ENCODE measurements around the gene TTC31. TPM values are rescaled to one million over a fixed set of nuclear protein-coding genes. Genes with fewer than 3 reads are reported as not detected.

The TTC31 gene
- total RNA-seq, 2 experiments from 2014 or later = 20.3 to 21.9 TPM

DNA sequence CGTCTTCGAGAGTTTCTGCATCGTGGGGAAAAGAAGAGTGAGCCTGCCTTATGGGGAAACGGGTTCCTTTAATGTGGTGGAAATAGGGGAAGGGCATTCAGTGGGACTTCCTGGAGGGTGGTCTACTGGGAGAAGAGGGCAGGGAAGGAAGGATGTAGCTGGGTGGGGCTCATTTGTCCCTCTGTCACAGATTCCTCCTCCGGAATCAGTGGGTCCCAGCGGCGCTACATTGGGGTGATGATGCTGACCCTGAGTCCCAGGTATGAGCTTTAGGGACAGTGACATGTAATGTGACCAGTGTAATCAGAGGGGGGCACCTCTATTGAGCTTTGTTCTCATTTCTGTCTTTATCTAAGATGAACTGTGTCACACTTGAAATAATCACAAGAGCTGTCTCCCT, 48.8 kb downstream of the TTC31 start:
- ATAC-seq (no peak), DNase-seq (no peak)
- Mint-ChIP-seq H3K4me1 (ENCODE audit: low read depth) (peaks cover 36% of the 10 kb centered on the region), H3K27ac (peak overlapping the region; percentile 67), H3K36me3 (ENCODE audit: low read depth) (peaks cover 52% of the 10 kb centered on the region), H3K4me3 (peak overlapping the region; percentile 98), H3K27me3 (no peaks in the 10 kb centered on the region), H3K9me3 (no peaks in the 10 kb centered on the region)
- TF ChIP-seq CTCF (IDR thresholded peaks at IDR 0.05) = no peak
- CTCF ChIA-PET = interaction anchor here (0.7 to 6.4 kb wide), 30 partner anchors 8 to 196 kb away, joined by 3 to 54 read pairs (median 4); partner anchors contain the start of genes C2orf81, CCDC142, INO80B and LBX2
- intact Hi-C loops (cut with micrococcal nuclease) = loop anchor here (5.0 kb wide), 2 partner anchors 49 to 56 kb away; partner anchors contain the start of genes CCDC142 and TTC31
- POLR2A ChIA-PET = interaction anchor here (0.9 to 4.1 kb wide), 8 partner anchors 11 to 136 kb away, joined by 3 to 38 read pairs (median 4); partner anchors contain the start of genes CCDC142, DOK1, LOXL3 and TTC31

DNA sequence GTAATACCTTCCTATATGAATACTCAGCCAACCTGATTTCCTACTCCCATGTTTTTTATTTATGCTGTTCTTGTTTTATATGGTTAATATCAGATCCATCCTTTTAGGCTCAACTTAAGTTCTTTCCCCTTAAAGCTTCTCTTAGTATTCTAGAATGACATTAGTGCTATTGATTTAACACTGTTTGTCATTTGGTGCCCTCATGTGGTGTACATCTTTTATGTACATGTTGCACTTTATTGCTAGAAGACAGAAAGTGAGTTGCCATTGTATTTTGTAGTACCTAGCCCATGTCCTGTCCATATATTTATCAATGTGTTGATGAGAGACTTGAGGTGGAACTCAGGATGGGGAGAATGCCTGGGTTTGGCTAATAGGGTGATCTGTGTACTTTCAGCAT, 49.3 kb downstream of the TTC31 start:
- no peak for DNase-seq

GRCh38 chr2:74533464-74533863, 50.6 kb downstream of the TTC31 start:
- ATAC-seq (no peak), DNase-seq (no peak)
- Mint-ChIP-seq H3K9me3 (no peaks in the 10 kb centered on the region), H3K4me1 (ENCODE audit: low read depth) (peaks cover 19% of the 10 kb centered on the region), H3K27me3 (no peaks in the 10 kb centered on the region), H3K36me3 (ENCODE audit: low read depth) (peaks cover 34% of the 10 kb centered on the region), H3K27ac (no peak overlapping the region), H3K4me3 (no peak overlapping the region)
- CTCF ChIA-PET = interaction anchor here (1.1 to 6.4 kb wide), 7 partner anchors 11 to 76 kb away, joined by 3 to 54 read pairs (median 12); partner anchors contain the start of genes CCDC142, PCGF1, TTC31 and WBP1
- TF ChIP-seq CTCF (IDR thresholded peaks at IDR 0.05) = no peak
- POLR2A ChIA-PET = interaction anchor here (1.1 to 1.8 kb wide), 3 partner anchors 16 to 34 kb away, joined by 3 to 5 read pairs (median 3); partner anchors contain the start of gene TLX2
- intact Hi-C loops (cut with micrococcal nuclease) = loop anchor here (5.0 kb wide), 2 partner anchors 51 to 54 kb away; partner anchors contain the start of genes CCDC142 and TTC31

More for the DNA sequence above, 49.3 kb downstream of the TTC31 start:
- intact Hi-C loops (cut with micrococcal nuclease) = loop anchor here (5.0 kb wide), 2 partner anchors 50 to 55 kb away; partner anchors contain the start of genes CCDC142 and TTC31
- POLR2A ChIA-PET = interaction anchor here (0.9 to 4.1 kb wide), 8 partner anchors 12 to 75 kb away, joined by 3 to 38 read pairs (median 4); partner anchors contain the start of genes CCDC142, DOK1, LOXL3 and TTC31
- CTCF ChIA-PET = interaction anchor here (0.7 to 6.4 kb wide), 25 partner anchors 10 to 197 kb away, joined by 3 to 54 read pairs (median 4); partner anchors contain the start of genes CCDC142, INO80B, LBX2 and MRPL53
- Mint-ChIP-seq H3K27me3 (no peaks in the 10 kb centered on the region), H3K27ac (peak overlapping the region; percentile 67), H3K4me1 (ENCODE audit: low read depth) (peaks cover 31% of the 10 kb centered on the region), H3K9me3 (no peaks in the 10 kb centered on the region), H3K36me3 (ENCODE audit: low read depth) (peaks cover 46% of the 10 kb centered on the region), H3K4me3 (peak overlapping the region; percentile 26)
- no peak for TF ChIP-seq CTCF (IDR thresholded peaks at IDR 0.05)
- no peak for ATAC-seq

- Mint-ChIP-seq H3K27ac (no peak overlapping the region), H3K4me3 (no peak overlapping the region), H3K36me3 (ENCODE audit: low read depth) (peaks cover 27% of the 10 kb centered on the region), H3K9me3 (no peaks in the 10 kb centered on the region), H3K27me3 (peaks cover 4% of the 10 kb centered on the region), H3K4me1 (ENCODE audit: low read depth) (peaks cover 19% of the 10 kb centered on the region)
- ChIA-PET POLR2A (interaction anchor here (1.1 kb wide), 1 partner anchor 33 kb away, joined by 3 read pairs; no protein-coding TSS in a partner anchor), CTCF (interaction anchor here (6.4 kb wide), 1 partner anchor 55 kb away, joined by 54 read pairs; no protein-coding TSS in a partner anchor)
- no peak for TF ChIP-seq CTCF (IDR thresholded peaks at IDR 0.05)
- ATAC-seq = no peak
- DNase-seq = no peak
- intact Hi-C loops (cut with micrococcal nuclease) = loop anchor here (5.0 kb wide), 2 partner anchors 52 to 53 kb away; partner anchors contain the start of genes CCDC142 and TTC31
Observed at GRCh38 chr2:74534411-74534810, 51.5 kb downstream of the TTC31 start.

Data from activated CD8-positive, alpha-beta T cell treated with anti-CD3 and anti-CD28 coated beads for 36 hours (primary cell).